SU-DHL-6 (cell line): ENCODE data around the gene AGTPBP1.

ENCODE experiments used
- EZH2phosphoT487 ChIP-seq: fragments of 200-600 bp; sonication (generic), shearing (Covaris generic); conservative IDR thresholded peaks from 2 replicates; pipeline ENCODE4 v1.6.1; 2018; ENCODE audit warnings: mild to moderate bottlenecking, antibody characterized with exemption, low read length, moderate library complexity, mixed read lengths
- TF ChIP-seq, protein P1 (sequence below): fragments of 200-600 bp; sonication (generic); IDR thresholded peaks from one replicate; pipeline ENCODE4 v1.5.1; 2017; ENCODE audit warnings: antibody characterized with exemption, mild to moderate bottlenecking, low read length, moderate library complexity; ENCODE audit not compliant: insufficient read depth, poor library complexity, severe bottlenecking

DNA sequence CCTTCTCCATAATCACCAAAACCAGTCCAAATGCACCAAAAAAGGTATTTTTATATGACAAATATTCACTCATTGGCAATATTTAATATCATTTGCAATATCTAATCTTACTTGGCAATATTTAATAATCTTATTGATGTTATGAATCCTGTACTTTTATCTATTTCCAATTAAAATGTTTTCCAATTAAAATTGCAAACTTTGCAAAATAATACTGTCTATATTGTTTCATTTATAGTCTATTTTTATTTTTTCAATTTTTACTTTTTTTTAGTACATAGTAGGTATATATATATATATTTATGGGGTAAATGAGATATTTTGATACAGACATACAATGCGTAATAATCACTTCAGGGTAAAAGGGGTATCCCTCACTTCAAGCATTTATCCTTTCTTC lies 109.9 kb downstream of the AGTPBP1 start:
- TF ChIP-seq, protein P1, sequence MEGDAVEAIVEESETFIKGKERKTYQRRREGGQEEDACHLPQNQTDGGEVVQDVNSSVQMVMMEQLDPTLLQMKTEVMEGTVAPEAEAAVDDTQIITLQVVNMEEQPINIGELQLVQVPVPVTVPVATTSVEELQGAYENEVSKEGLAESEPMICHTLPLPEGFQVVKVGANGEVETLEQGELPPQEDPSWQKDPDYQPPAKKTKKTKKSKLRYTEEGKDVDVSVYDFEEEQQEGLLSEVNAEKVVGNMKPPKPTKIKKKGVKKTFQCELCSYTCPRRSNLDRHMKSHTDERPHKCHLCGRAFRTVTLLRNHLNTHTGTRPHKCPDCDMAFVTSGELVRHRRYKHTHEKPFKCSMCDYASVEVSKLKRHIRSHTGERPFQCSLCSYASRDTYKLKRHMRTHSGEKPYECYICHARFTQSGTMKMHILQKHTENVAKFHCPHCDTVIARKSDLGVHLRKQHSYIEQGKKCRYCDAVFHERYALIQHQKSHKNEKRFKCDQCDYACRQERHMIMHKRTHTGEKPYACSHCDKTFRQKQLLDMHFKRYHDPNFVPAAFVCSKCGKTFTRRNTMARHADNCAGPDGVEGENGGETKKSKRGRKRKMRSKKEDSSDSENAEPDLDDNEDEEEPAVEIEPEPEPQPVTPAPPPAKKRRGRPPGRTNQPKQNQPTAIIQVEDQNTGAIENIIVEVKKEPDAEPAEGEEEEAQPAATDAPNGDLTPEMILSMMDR = no peak
- TF ChIP-seq EZH2phosphoT487 = no peak
